Activated T-cell treated with anti-CD3 and anti-CD28 coated beads for 48 hours (primary cell): ENCODE data around the gene SPDEF.

Source experiments
- DNase-seq: peaks from one replicate; pipeline ENCODE4 v3.0.0-alpha.2; 2020; ENCODE audit warnings: low read depth

Gene SPDEF

GRCh38 chr6:34527751-34528670, 28.1 kb downstream of the SPDEF start:
- DNase-seq: no peak

- DNase-seq: peak; percentile 95
Measured at GRCh38 chr6:34526992-34527728, 29.0 kb downstream of the SPDEF start.

- DNase-seq: no peak
Measured at GRCh38 chr6:34526241-34526972, 29.7 kb downstream of the SPDEF start.

- DNase-seq: no peak
Measured at GRCh38 chr6:34525431-34526175, 30.5 kb downstream of the SPDEF start.

- no peak for DNase-seq
Measured at GRCh38 chr6:34524971-34525370, 31.2 kb downstream of the SPDEF start.

- no peak for DNase-seq
Measured at GRCh38 chr6:34524499-34524898, 31.6 kb downstream of the SPDEF start.

- DNase-seq: no peak
Measured at GRCh38 chr6:34523441-34524206, 32.5 kb downstream of the SPDEF start.

- DNase-seq: no peak
Measured at GRCh38 chr6:34522761-34523160, 33.4 kb downstream of the SPDEF start.

GRCh38 chr6:34521463-34522285, 34.5 kb downstream of the SPDEF start:
- DNase-seq: no peak

GRCh38 chr6:34520645-34521462, 35.3 kb downstream of the SPDEF start:
- no peak for DNase-seq

GRCh38 chr6:34519971-34520644, 36.0 kb downstream of the SPDEF start:
- no peak for DNase-seq

- DNase-seq: no peak
Measured at GRCh38 chr6:34518669-34519365, 37.3 kb downstream of the SPDEF start.

- no peak for DNase-seq
Measured at GRCh38 chr6:34517966-34518365, 38.2 kb downstream of the SPDEF start.

GRCh38 chr6:34517461-34517881, 38.7 kb downstream of the SPDEF start:
- DNase-seq: no peak

GRCh38 chr6:34516391-34517324, 39.5 kb downstream of the SPDEF start:
- no peak for DNase-seq

- DNase-seq: no peak
Measured at GRCh38 chr6:34515473-34516387, 40.4 kb downstream of the SPDEF start.
